A375 (cell line): ENCODE measurements around the gene GPR55. TPM values are rescaled to one million over a fixed set of nuclear protein-coding genes. Genes with fewer than 3 reads are reported as not detected.

Experiments
- total RNA-seq: library from RNA; depleted of rRNA; stranded (reverse); fragments of >200 nt; shearing (Covaris generic); gene quantifications from 2 replicates; pipeline ENCODE4 v1.2.3, GENCODE V29; 2014; rRNA removed

Gene GPR55, protein sequence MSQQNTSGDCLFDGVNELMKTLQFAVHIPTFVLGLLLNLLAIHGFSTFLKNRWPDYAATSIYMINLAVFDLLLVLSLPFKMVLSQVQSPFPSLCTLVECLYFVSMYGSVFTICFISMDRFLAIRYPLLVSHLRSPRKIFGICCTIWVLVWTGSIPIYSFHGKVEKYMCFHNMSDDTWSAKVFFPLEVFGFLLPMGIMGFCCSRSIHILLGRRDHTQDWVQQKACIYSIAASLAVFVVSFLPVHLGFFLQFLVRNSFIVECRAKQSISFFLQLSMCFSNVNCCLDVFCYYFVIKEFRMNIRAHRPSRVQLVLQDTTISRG
- total RNA-seq = 0.53 and 0.94 TPM in 2 replicates

DNA sequence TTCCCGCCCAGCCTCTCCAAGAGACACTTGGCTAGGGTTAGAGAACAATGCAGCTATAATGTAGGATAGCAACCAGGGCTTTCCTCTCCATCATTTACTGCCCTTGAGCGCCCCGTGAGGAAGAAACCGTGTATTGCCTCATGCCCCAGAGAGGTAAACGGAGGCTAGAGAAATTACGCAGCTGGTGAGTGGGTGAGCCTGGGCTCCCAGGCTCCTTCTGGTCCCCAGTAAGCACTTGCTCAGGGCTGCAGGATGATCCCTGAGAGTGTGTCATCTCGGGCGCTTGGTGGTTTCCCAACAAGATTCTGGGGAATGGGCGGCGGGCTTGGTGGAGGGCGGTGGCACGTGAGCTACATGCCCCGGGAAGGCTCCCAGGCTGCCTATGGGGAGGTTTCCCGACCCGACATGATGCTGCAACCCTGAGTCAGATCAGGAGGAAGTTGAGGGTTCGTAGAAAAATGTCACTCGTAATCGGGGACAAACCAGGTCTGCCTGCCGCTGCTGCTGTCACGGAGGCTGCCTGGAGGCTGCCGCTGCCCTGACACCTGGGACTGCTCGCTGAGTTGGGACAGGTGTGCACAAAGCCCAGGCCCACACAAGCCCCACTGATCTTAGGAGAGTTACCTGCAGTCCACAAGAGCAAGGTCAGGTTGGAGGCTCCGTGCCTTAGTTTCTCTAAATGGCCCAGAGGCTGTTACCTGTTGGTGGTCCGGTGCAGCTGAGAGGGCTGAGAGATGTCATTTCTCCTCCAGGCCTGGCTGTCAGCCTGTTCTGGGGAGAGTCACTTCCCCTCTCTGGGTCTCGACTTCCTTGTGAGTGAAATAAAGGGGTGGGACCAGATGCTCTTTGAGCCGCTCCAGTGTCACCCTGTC lies at the start of gene GPR55:
GPR55 (minus strand) TSS at position 773 of the 872 bp plus-strand sequence. CDS start 14,280 bp downstream, outside the sequence.

GRCh38 chr2:230864605-230865306 lies 60.3 kb downstream of the GPR55 start, which contains the start of gene ITM2C:
ITM2C (plus strand) TSS chr2:230864942; CDS start chr2:230865026, 84 bp downstream.

Other genes starting within 250 kb of the GPR55 start
- gene CAB39, start 212.4 kb downstream of the GPR55 start, total RNA-seq = 30.2 and 33.3 TPM in 2 replicates
- gene ITM2C, start 60.3 kb downstream of the GPR55 start, total RNA-seq = 95.9 and 106 TPM in 2 replicates
- gene SPATA3, start 70.9 kb upstream of the GPR55 start, total RNA-seq = not detected in 2 replicates
- 0.23 and 0.40 TPM in 2 replicates for gene C2orf72, start 112.3 kb upstream of the GPR55 start, total RNA-seq
- 56.2 and 62.8 TPM in 2 replicates for gene PSMD1, start 131.6 kb upstream of the GPR55 start, total RNA-seq
- not detected in 2 replicates for gene HTR2B, start 199.8 kb upstream of the GPR55 start, total RNA-seq